ENCODE results near the gene TRIM28. TPM values are rescaled to one million over a fixed set of nuclear protein-coding genes. Genes with fewer than 3 reads are reported as not detected.

TRIM28 gene
- polyA plus RNA-seq, 1 experiment, result 476 TPM

DNA sequence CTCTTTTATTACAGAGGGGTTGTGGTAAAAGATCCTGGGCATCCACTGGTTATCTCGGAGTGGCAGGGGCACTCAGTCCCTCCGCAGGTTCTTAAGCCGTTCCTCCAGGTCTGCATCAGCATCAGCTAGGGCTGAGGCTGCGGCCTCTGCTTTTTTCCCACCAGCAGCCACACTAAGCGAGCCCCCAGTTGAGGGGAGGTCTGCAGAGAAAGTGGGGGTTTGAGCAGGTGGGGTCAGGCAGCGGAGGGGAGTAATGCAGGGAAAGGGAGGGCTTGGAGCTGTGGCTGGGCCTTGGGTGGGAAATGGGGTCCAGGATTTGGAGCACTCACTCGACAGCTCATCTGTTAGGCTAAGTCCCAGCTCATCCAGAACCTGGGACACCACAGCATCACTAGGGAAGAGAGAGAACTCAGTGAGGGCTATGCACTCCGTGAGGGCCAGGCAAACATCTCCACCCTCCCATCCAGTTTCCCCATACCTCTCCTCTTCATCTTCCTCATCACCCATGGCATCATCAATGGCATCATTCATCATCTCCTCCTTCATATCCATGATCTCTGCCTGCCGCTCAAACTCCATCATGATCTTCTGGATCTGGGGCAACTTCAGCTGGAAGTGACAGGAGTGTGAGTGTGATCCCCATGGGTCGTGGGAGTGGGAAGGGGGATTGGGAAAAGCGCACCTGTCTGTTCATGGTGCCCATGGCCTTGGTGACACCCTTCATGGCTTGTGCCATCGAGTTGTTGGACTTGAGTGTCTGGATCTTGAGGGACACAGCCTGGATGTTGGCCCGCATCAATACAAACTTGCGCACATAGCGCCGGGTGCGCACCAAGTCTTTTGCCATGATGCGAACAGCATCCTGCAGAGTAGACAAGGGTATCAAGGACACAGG is 8.0 kb downstream of the TRIM28 start:
- CTCF ChIA-PET, result interaction anchor here (7.3 kb wide), 1 partner anchor 33 kb away, joined by 43 read pairs; the partner anchor contains the start of gene ZBTB45

DNA sequence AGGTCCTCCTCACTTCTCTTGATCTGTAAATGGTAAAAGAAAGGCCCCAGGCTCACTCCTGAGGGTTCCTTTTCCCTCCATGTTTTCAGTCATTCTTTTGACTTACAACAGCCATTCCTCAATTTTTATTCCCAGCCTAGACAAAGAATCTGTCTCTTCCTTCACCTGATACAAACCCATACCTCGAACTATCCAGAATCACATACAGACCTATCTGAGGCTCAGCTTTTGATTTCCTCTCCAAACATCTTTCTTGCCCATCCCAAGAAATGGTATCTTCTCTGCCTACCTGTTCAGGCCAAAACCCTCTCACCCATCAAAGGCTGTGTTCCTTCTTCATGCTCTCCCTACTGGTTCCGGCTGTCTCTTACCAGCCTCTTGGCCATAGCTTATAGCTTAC is 8.8 kb downstream of the TRIM28 start:
- Histone ChIP-seq H3K4me3 (ENCODE audit: low read depth, low read length) (no peak overlapping the region), H3K36me3 (ENCODE audit: control insufficient read depth, insufficient read depth, low read length) (peaks cover 57% of the 10 kb centered on the region), H3K27me3 (ENCODE audit: control insufficient read depth, insufficient read depth, low read length) (no peaks in the 10 kb centered on the region)
- TF ChIP-seq, protein P1, sequence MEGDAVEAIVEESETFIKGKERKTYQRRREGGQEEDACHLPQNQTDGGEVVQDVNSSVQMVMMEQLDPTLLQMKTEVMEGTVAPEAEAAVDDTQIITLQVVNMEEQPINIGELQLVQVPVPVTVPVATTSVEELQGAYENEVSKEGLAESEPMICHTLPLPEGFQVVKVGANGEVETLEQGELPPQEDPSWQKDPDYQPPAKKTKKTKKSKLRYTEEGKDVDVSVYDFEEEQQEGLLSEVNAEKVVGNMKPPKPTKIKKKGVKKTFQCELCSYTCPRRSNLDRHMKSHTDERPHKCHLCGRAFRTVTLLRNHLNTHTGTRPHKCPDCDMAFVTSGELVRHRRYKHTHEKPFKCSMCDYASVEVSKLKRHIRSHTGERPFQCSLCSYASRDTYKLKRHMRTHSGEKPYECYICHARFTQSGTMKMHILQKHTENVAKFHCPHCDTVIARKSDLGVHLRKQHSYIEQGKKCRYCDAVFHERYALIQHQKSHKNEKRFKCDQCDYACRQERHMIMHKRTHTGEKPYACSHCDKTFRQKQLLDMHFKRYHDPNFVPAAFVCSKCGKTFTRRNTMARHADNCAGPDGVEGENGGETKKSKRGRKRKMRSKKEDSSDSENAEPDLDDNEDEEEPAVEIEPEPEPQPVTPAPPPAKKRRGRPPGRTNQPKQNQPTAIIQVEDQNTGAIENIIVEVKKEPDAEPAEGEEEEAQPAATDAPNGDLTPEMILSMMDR (IDR thresholded peaks at IDR 0.05; ENCODE audit: insufficient read depth, low read depth, low read length), result no peak
- no peak for DNase-seq (ENCODE audit: low read depth)
- ChIA-PET POLR2A (no interaction called here), CTCF (interaction anchor here (7.3 kb wide), 1 partner anchor 34 kb away, joined by 43 read pairs; the partner anchor contains the start of gene ZBTB45)

More for the DNA sequence above, 8.0 kb downstream of the TRIM28 start:
- Histone ChIP-seq H3K4me3 (ENCODE audit: low read depth, low read length) (no peak overlapping the region), H3K27me3 (ENCODE audit: control insufficient read depth, insufficient read depth, low read length) (no peaks in the 10 kb centered on the region), H3K36me3 (ENCODE audit: control insufficient read depth, insufficient read depth, low read length) (peaks cover 65% of the 10 kb centered on the region)
- POLR2A ChIA-PET, result no interaction called here
- DNase-seq (ENCODE audit: low read depth), result no peak
- TF ChIP-seq, protein P1 (IDR thresholded peaks at IDR 0.05; ENCODE audit: insufficient read depth, low read depth, low read length), result no peak

DNA sequence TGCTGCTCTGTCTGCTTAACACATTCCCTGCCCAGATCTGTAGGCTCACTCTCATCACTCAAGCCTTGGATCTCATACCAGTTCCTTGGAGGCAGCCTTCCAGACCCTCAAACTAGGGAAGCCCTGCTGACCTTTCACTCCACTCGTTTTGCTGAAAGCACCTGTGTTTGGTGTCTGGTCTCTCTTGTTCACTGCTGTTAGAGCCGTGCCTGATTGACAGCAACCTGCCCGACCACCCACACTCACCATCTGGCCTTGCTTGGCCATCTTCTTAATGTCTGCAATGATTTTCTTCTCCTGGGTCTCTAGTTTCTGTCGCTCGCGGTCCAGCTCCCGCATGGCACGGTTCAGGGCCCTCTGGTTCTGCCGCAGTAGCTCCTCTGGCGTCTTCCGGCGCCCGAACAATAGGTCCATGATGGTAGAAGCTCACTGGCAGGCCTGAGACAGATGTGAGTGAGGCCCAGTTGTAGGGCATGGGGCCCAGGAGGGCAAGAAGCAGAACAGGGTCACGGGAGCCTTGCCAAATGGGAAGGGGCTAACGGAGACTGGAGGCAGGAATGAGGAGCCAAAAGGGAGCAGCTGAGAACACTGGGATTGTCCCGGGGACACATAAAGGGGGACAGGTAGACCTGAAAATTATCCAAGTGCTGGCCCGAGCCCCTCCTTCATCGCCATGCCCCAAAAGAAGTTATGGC is 10.1 kb downstream of the TRIM28 start:
- peak overlapping the region; percentile 71 for H3K4me3 ChIP-seq (ENCODE audit: low read depth, low read length)
- TF ChIP-seq, protein P1 (IDR thresholded peaks at IDR 0.05; ENCODE audit: insufficient read depth, low read depth, low read length), result no peak
- peaks cover 45% of the 10 kb centered on the region for H3K36me3 ChIP-seq (ENCODE audit: control insufficient read depth, insufficient read depth, low read length)
- H3K27me3 ChIP-seq (ENCODE audit: control insufficient read depth, insufficient read depth, low read length), result no peaks in the 10 kb centered on the region
- DNase-seq (ENCODE audit: low read depth), result no peak
- POLR2A ChIA-PET, result interaction anchor here (2.2 kb wide), 1 partner anchor 10 kb away, joined by 10 read pairs; the partner anchor contains the start of gene TRIM28
- CTCF ChIA-PET, result interaction anchor here (7.3 kb wide), 1 partner anchor 35 kb away, joined by 43 read pairs; the partner anchor contains the start of gene ZBTB45

DNA sequence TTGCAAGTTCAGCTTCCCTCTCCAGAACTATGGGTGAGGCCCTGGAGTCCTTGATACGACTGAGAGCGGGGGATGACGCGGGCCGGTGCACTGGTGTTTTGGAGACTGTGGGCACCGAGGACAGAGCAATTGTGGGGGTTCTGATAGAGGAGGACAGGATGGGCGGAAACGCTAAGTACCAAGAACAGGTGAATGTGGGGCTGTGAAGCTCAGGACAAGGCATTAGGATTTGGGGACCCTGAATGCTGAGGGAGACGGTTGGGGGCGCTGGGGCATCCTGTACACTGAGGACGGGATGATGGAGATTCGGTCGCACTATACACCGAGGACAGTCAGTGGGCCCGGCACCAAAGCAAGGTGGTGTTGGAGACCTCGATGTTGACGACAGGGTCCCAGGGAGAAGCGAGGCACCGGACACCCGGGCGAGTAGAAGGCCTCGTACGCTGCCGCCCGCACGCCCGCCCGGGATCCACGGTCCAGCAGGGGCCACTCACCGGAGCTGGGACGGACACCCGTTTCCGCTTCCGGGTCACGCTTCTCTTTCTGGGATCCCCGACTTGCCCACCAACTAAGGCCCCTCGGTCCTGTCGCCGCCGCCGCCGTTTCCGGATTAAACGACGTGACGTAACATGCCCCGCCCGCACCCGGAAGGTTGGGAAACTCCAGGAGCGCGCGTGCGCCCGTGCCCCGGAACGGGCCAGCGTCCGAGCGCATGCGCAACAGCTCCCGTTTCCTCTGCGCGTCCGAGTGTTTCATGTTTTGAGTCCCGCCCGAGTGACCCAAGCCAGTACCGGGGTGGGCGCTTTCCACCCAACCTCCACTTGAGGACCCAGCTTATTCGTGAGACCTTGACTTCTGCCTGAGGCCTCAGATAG is 10.9 kb downstream of the TRIM28 start, which contains the start of gene CHMP2A:
TSS of gene CHMP2A (minus strand) at position 612 of the 875 bp plus-strand sequence. CDS start 893 bp downstream, outside the sequence.
- ChIA-PET CTCF (interaction anchor here (0.9 to 7.3 kb wide), 3 partner anchors 22 to 36 kb away, joined by 4 to 43 read pairs (median 7); partner anchors contain the start of gene ZBTB45), POLR2A (interaction anchor here (0.6 to 2.2 kb wide), 3 partner anchors 9 to 12 kb away, joined by 3 to 10 read pairs (median 7); partner anchors contain the start of gene TRIM28)
- peak within 1 kb of the TSS; percentile 71 for H3K4me3 ChIP-seq (ENCODE audit: low read depth, low read length)
- peak; percentile 72 for DNase-seq (ENCODE audit: low read depth)
- peaks cover 37% of the 10 kb centered on the region for H3K36me3 ChIP-seq (ENCODE audit: control insufficient read depth, insufficient read depth, low read length)
- H3K27me3 ChIP-seq (ENCODE audit: control insufficient read depth, insufficient read depth, low read length), result no peaks in the 10 kb centered on the region
- TF ChIP-seq, protein P1 (IDR thresholded peaks at IDR 0.05; ENCODE audit: insufficient read depth, low read depth, low read length), result no peak

Measured in BJ (cell line).